ENCODE data around the gene PIP4K2C.
A peak's percentile ranks its signal among the peaks of the same experiment; 100 is the strongest.
"Not testable (repeated sequence)": the region's sequence is repeated elsewhere in the genome, so short reads cannot be mapped to it uniquely, and the experiment has no call there.

Gene PIP4K2C

DNA sequence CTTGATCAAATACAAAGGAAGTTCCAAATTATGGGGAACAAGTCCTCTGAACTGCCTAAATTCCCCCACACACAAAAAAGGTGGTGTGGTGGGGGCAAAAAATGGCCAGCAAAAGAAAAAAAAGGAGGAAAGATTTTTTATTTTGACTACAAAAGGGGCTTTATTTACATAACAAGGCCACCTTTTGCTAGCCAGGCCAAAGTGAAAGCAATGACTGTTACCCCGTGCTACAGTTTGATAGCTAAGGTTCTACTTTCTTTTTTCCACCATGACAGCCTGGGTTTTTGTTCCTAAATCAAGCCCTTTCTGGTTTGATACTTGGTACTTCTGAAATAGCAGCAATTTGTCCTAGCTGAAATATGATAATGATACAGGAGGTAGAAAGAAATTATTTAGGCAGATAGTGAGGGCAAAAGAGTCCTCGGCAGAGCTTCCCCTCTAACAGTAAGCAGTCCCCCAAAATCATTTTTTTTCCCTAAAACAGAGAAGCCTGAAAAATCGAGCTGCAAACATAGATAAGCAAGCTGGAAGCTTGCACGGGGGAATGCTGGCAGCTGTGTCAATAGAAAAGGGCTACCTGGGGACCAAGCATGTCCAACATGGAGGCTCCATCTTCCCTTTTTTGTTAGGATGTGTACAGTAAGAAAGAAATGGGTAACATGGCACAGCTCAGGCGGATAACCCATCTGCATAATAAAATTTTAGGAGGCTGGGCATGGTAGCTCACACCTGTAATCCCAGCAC lies 50.9 kb downstream of the PIP4K2C start:
- no peak for DNase-seq

GRCh38 chr12:57645990-57646658 lies 55.1 kb downstream of the PIP4K2C start:
- peak; percentile 28 for DNase-seq

- not testable (repeated sequence) for DNase-seq
Measured at GRCh38 chr12:57646659-57647049, 55.7 kb downstream of the PIP4K2C start.
